Left ventricle myocardium inferior (tissue), 1 donor: Measurements from ENCODE around the gene GABRG3. TPM values are rescaled to one million over a fixed set of nuclear protein-coding genes. Genes with fewer than 3 reads are reported as not detected.

Experiments
- DNase-seq: peaks from one replicate; pipeline ENCODE4 v3.0.0-alpha.2; 2020
- H3K27ac ChIP-seq: fragments of 200-600 bp; replicated peaks from 2 replicates; pipeline ENCODE4 v1.8.0; 2021
- H3K27me3 ChIP-seq: fragments of 200-600 bp; 2 replicates; pipeline ENCODE4 v1.8.0; 2021; ENCODE audit warnings: low read depth
- H3K36me3 ChIP-seq: fragments of 200-600 bp; 2 replicates; pipeline ENCODE4 v1.8.0; 2021
- H3K4me1 ChIP-seq: fragments of 200-600 bp; 2 replicates; pipeline ENCODE4 v1.8.0; 2021
- H3K4me3 ChIP-seq: fragments of 200-600 bp; 2 replicates; pipeline ENCODE4 v1.8.0; 2021; ENCODE audit warnings: mild to moderate bottlenecking, moderate library complexity
- H3K9me3 ChIP-seq: fragments of 200-600 bp; replicated peaks from 2 replicates; pipeline ENCODE4 v1.8.0; 2021
- intact Hi-C: fragments of 100-400 bp; cut with micrococcal nuclease; formaldehyde crosslinking; loops from one replicate; pipeline ENCODE4 v1.11.0; 2022
- total RNA-seq: library from RNA; stranded (reverse); fragmentation: NEBNext Ultra II Directional; extraction: Animal tissue kit (Norgen Biotek cat#: 25700); gene quantifications from one replicate; pipeline ENCODE4 v1.2.1, GENCODE V29; 2021
- TF ChIP-seq, protein P1 (sequence below): fragments of 200-600 bp; IDR thresholded peaks from 2 replicates; pipeline ENCODE4 v1.8.0; 2021; ENCODE audit warnings: antibody characterized with exemption, mild to moderate bottlenecking, borderline replicate concordance
- donor health status: DM: no; HTN: yes; CAD: no; lungs with severe emphysema.

GABRG3 gene
- total RNA-seq, 1 donor from 2014 or later, result not detected

DNA sequence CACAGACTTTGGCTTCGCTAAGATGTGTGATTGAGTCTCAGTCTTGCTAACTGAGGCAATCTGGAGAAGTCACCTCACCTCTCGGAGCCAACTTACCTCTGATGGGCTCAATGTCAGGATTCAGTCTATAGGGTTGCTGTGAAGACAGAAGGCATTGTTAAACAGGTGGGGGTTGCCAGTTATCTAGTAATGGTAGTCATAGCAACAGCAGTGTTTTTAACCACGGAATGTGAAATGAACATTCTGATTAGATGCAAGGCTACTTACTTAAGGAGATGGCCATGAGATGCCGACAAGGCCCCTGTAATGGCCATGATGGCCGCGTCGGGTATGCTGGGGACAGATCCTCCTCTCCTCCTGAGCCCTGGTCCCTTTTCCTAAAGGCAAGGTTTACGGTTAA lies 243.1 kb downstream of the GABRG3 start:
- DNase-seq, result no peak
- Histone ChIP-seq H3K36me3 (no peaks in the 10 kb centered on the region), H3K4me3 (no peak overlapping the region), H3K27me3 (peaks cover 4% of the 10 kb centered on the region), H3K27ac (no peak overlapping the region), H3K4me1 (no peaks in the 10 kb centered on the region), H3K9me3 (no peaks in the 10 kb centered on the region)
- intact Hi-C loops, result no loop called here
- TF ChIP-seq, protein P1, sequence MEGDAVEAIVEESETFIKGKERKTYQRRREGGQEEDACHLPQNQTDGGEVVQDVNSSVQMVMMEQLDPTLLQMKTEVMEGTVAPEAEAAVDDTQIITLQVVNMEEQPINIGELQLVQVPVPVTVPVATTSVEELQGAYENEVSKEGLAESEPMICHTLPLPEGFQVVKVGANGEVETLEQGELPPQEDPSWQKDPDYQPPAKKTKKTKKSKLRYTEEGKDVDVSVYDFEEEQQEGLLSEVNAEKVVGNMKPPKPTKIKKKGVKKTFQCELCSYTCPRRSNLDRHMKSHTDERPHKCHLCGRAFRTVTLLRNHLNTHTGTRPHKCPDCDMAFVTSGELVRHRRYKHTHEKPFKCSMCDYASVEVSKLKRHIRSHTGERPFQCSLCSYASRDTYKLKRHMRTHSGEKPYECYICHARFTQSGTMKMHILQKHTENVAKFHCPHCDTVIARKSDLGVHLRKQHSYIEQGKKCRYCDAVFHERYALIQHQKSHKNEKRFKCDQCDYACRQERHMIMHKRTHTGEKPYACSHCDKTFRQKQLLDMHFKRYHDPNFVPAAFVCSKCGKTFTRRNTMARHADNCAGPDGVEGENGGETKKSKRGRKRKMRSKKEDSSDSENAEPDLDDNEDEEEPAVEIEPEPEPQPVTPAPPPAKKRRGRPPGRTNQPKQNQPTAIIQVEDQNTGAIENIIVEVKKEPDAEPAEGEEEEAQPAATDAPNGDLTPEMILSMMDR, result no peak

GRCh38 chr15:27214961-27215360 lies 244.0 kb downstream of the GABRG3 start:
- Histone ChIP-seq H3K4me3 (no peak overlapping the region), H3K36me3 (no peaks in the 10 kb centered on the region), H3K4me1 (no peaks in the 10 kb centered on the region), H3K27me3 (peaks cover 4% of the 10 kb centered on the region), H3K27ac (no peak overlapping the region), H3K9me3 (no peaks in the 10 kb centered on the region)
- DNase-seq, result no peak
- TF ChIP-seq, protein P1, result no peak
- intact Hi-C loops, result no loop called here

GRCh38 chr15:27218426-27218825 lies 247.4 kb downstream of the GABRG3 start:
- no peak overlapping the region for H3K27ac ChIP-seq
- no peak overlapping the region for H3K4me3 ChIP-seq
- intact Hi-C loops, result no loop called here
- TF ChIP-seq, protein P1, result no peak
- no peak for DNase-seq
- no peaks in the 10 kb centered on the region for H3K4me1 ChIP-seq
- H3K9me3 ChIP-seq, result no peaks in the 10 kb centered on the region
- H3K27me3 ChIP-seq, result no peaks in the 10 kb centered on the region
- no peaks in the 10 kb centered on the region for H3K36me3 ChIP-seq

GRCh38 chr15:27219636-27220035 lies 248.7 kb downstream of the GABRG3 start:
- H3K36me3 ChIP-seq, result no peaks in the 10 kb centered on the region

GRCh38 chr15:27220199-27220598 lies 249.2 kb downstream of the GABRG3 start:
- no peak overlapping the region for H3K4me3 ChIP-seq
- no peaks in the 10 kb centered on the region for H3K27me3 ChIP-seq
- H3K4me1 ChIP-seq, result no peaks in the 10 kb centered on the region
- TF ChIP-seq, protein P1, result no peak
- H3K9me3 ChIP-seq, result no peaks in the 10 kb centered on the region
- intact Hi-C loops, result no loop called here
- no peaks in the 10 kb centered on the region for H3K36me3 ChIP-seq
- no peak for DNase-seq
- H3K27ac ChIP-seq, result no peak overlapping the region

More at GRCh38 chr15:27219636-27220035, 248.7 kb downstream of the GABRG3 start:
- TF ChIP-seq, protein P1, result no peak
- intact Hi-C loops, result no loop called here
- Histone ChIP-seq H3K4me1 (no peaks in the 10 kb centered on the region), H3K27me3 (no peaks in the 10 kb centered on the region), H3K4me3 (no peak overlapping the region), H3K9me3 (no peaks in the 10 kb centered on the region), H3K27ac (no peak overlapping the region)
- DNase-seq, result no peak

GRCh38 chr15:27222479-27222878 lies 251.5 kb downstream of the GABRG3 start:
- no peak overlapping the region for H3K27ac ChIP-seq
- TF ChIP-seq, protein P1, result no peak
- DNase-seq, result no peak
- H3K36me3 ChIP-seq, result no peaks in the 10 kb centered on the region
- intact Hi-C loops, result no loop called here
- H3K9me3 ChIP-seq, result peaks cover under 1% of the 10 kb centered on the region
- peaks cover 6% of the 10 kb centered on the region for H3K27me3 ChIP-seq
- H3K4me1 ChIP-seq, result no peaks in the 10 kb centered on the region
- H3K4me3 ChIP-seq, result no peak overlapping the region
